ENCODE measurements around the gene PAX9.

DNA sequence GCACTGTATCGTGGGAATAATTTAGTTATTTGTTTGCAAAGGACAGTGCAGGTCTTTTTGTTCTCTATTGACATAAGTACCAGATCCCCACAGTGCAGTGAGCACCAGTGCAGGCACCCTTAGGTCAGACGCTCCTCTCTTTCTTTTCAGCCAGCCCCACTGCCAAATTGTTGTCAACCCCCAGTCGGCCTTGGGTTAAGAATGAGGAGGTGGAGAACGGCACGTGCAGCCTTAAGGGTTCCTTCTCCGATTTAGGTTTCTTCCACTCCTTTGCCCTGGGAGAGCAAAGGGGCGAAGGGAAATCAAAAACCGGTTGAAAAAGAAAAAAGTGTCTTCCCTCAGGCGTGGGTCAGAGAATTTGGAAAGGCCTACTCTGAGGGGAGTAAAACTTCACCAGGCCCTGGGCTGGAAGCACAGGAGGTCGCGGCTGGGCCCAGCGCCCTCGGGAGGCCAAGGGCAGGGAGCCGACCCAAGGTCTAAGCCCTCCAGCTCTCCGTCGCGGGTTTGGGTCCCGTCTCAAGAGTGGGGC lies 4.3 kb downstream of the PAX9 start:
- TF ChIP-seq, protein P1, sequence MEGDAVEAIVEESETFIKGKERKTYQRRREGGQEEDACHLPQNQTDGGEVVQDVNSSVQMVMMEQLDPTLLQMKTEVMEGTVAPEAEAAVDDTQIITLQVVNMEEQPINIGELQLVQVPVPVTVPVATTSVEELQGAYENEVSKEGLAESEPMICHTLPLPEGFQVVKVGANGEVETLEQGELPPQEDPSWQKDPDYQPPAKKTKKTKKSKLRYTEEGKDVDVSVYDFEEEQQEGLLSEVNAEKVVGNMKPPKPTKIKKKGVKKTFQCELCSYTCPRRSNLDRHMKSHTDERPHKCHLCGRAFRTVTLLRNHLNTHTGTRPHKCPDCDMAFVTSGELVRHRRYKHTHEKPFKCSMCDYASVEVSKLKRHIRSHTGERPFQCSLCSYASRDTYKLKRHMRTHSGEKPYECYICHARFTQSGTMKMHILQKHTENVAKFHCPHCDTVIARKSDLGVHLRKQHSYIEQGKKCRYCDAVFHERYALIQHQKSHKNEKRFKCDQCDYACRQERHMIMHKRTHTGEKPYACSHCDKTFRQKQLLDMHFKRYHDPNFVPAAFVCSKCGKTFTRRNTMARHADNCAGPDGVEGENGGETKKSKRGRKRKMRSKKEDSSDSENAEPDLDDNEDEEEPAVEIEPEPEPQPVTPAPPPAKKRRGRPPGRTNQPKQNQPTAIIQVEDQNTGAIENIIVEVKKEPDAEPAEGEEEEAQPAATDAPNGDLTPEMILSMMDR (IDR thresholded peaks at IDR 0.05), result no peak
- TF ChIP-seq POLR2A (IDR thresholded peaks at IDR 0.05), result no peak
